HFFc6 (cell line): Measurements from ENCODE around the gene AGPAT3. TPM values are rescaled to one million over a fixed set of nuclear protein-coding genes. Genes with fewer than 3 reads are reported as not detected.

Source experiments
- DNase-seq: peaks from one replicate; pipeline ENCODE4 v3.0.0-alpha.2; 2018
- H3K27ac Mint-ChIP-seq: 2 replicates; pipeline ENCODE4 v1.8.0; 2020; ENCODE audit warnings: mild to moderate bottlenecking, mixed read lengths
- H3K27me3 Mint-ChIP-seq: 2 replicates; pipeline ENCODE4 v1.8.0; 2021; ENCODE audit warnings: mild to moderate bottlenecking, moderate library complexity, mixed read lengths; ENCODE audit not compliant: insufficient read depth
- H3K36me3 Mint-ChIP-seq: 2 replicates; pipeline ENCODE4 v1.8.0; 2021; ENCODE audit warnings: low read depth, mixed read lengths
- H3K4me1 Mint-ChIP-seq: 2 replicates; pipeline ENCODE4 v1.8.0; 2020; ENCODE audit warnings: low read depth, mixed read lengths
- H3K4me3 Mint-ChIP-seq: 2 replicates; pipeline ENCODE4 v1.8.0; 2020; ENCODE audit warnings: mild to moderate bottlenecking, moderate library complexity, mixed read lengths
- H3K9me3 Mint-ChIP-seq: 2 replicates; pipeline ENCODE4 v1.8.0; 2020; ENCODE audit warnings: mild to moderate bottlenecking, mixed read lengths
- CTCF ChIP-seq: fragments of 200-600 bp; sonication (generic); IDR thresholded peaks from 2 replicates; pipeline ENCODE4 v1.5.0; 2021; ENCODE audit warnings: antibody characterized with exemption, mild to moderate bottlenecking
- total RNA-seq, 6 experiments: library from RNA; stranded (reverse); fragmentation: NEBNext Ultra II Directional; extraction: Animal tissue kit (Norgen Biotek cat#: 25700); gene quantifications; 2 replicates in 1 of 6; 3 replicates in 5 of 6; pipeline ENCODE4 v1.2.3, GENCODE V29; 2021

AGPAT3 gene
- total RNA-seq, 6 experiments from 2014 or later, result 94.6 to 114 (median 97.8) TPM

GRCh38 chr21:43971992-43972255 is 106.9 kb downstream of the AGPAT3 start:
- TF ChIP-seq CTCF, result no peak
- H3K27ac Mint-ChIP-seq, result no peak overlapping the region
- H3K4me3 Mint-ChIP-seq, result no peak overlapping the region
- H3K9me3 Mint-ChIP-seq, result no peaks in the 10 kb centered on the region
- peaks cover 5% of the 10 kb centered on the region; the same call in 1 of the 2 replicates for H3K36me3 Mint-ChIP-seq
- no peak for DNase-seq
- H3K4me1 Mint-ChIP-seq, result peaks cover 7% of the 10 kb centered on the region
- H3K27me3 Mint-ChIP-seq, result peaks cover 1% of the 10 kb centered on the region; the same call in 1 of the 2 replicates

GRCh38 chr21:43972850-43973633 is 108.0 kb downstream of the AGPAT3 start:
- Mint-ChIP-seq H3K9me3 (no peaks in the 10 kb centered on the region), H3K4me1 (peaks cover 7% of the 10 kb centered on the region), H3K27me3 (peaks cover 1% of the 10 kb centered on the region; the same call in 1 of the 2 replicates), H3K36me3 (peaks cover 5% of the 10 kb centered on the region; the same call in 1 of the 2 replicates), H3K27ac (no peak overlapping the region), H3K4me3 (no peak overlapping the region)
- no peak for DNase-seq
- no peak for TF ChIP-seq CTCF

- Mint-ChIP-seq H3K9me3 (no peaks in the 10 kb centered on the region), H3K4me3 (no peak overlapping the region), H3K36me3 (peaks cover 5% of the 10 kb centered on the region; the same call in 1 of the 2 replicates), H3K4me1 (peaks cover 7% of the 10 kb centered on the region), H3K27me3 (peaks cover 1% of the 10 kb centered on the region; the same call in 1 of the 2 replicates), H3K27ac (no peak overlapping the region)
- no peak for DNase-seq
- no peak for TF ChIP-seq CTCF
Measured at GRCh38 chr21:43973634-43973955, 108.6 kb downstream of the AGPAT3 start.

- DNase-seq, result no peak
- TF ChIP-seq CTCF, result no peak
- peaks cover 5% of the 10 kb centered on the region; the same call in 1 of the 2 replicates for H3K36me3 Mint-ChIP-seq
- peaks cover 7% of the 10 kb centered on the region for H3K4me1 Mint-ChIP-seq
- H3K27me3 Mint-ChIP-seq, result peaks cover 1% of the 10 kb centered on the region; the same call in 1 of the 2 replicates
- no peak overlapping the region for H3K4me3 Mint-ChIP-seq
- peak overlapping the region; percentile 71 for H3K27ac Mint-ChIP-seq
- no peaks in the 10 kb centered on the region for H3K9me3 Mint-ChIP-seq
Measured at GRCh38 chr21:43974791-43975468, 109.9 kb downstream of the AGPAT3 start.

GRCh38 chr21:43975469-43976098 is 110.6 kb downstream of the AGPAT3 start:
- H3K9me3 Mint-ChIP-seq, result no peaks in the 10 kb centered on the region
- no peak overlapping the region for H3K4me3 Mint-ChIP-seq
- DNase-seq, result peak; percentile 40
- peak overlapping the region; percentile 71; the same call in 1 of the 2 replicates for H3K27ac Mint-ChIP-seq
- H3K4me1 Mint-ChIP-seq, result peaks cover 7% of the 10 kb centered on the region
- peak; percentile 92 for TF ChIP-seq CTCF
- peaks cover 5% of the 10 kb centered on the region; the same call in 1 of the 2 replicates for H3K36me3 Mint-ChIP-seq
- peaks cover 1% of the 10 kb centered on the region; the same call in 1 of the 2 replicates for H3K27me3 Mint-ChIP-seq
